GM21423 (cell line): ENCODE data around the gene ARHGEF10L.

ENCODE experiments used
- ATAC-seq: cut with Tn5 transposase; IDR thresholded peaks from one replicate; pipeline ENCODE4 v1.9.1; 2021; ENCODE audit warnings: mild to moderate bottlenecking, moderate library complexity; ENCODE audit not compliant: unreplicated experiment

ARHGEF10L gene

DNA sequence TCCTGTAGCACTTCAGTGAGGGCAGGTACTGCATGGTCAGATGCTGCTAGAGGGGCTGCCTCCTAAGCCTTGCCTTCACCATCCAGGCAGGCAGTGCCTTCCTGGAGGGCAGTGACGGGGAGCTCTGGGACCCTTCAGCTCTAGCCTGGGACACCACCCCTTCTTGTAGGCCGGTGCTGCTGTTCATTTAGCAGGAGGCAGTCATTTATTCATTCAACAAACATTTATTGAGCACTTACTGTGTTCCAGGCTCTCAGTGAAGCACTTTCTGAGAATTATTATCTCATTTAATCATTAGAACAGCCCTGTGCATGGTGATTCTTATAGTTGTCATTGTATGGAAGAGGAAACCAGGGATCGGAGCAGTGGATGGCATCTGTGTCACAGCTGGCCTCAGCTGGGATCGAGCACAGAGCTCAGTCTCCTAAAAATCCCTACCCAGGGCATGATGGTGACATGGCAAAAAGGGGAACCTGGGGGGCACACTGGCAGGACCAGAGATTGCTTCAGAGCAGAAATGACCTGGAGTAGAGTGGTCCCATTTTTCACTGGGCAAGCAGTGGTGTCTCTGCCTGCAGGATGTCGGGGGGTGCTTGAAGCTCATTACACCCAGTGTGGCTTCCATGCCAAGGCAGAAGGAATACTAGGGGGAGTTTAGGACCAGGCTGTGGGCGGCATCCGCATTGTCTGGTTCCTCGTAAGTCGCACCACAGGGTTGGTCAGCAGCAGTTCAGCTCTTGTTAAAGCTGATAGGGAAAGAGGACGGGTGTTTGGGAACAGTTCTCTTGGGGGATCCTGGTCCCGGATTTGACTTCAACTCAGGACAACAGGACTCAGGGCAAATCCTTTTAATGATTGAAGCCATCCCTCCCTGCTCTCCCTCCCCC lies 28.8 kb downstream of the ARHGEF10L start:
- ATAC-seq: no peak

DNA sequence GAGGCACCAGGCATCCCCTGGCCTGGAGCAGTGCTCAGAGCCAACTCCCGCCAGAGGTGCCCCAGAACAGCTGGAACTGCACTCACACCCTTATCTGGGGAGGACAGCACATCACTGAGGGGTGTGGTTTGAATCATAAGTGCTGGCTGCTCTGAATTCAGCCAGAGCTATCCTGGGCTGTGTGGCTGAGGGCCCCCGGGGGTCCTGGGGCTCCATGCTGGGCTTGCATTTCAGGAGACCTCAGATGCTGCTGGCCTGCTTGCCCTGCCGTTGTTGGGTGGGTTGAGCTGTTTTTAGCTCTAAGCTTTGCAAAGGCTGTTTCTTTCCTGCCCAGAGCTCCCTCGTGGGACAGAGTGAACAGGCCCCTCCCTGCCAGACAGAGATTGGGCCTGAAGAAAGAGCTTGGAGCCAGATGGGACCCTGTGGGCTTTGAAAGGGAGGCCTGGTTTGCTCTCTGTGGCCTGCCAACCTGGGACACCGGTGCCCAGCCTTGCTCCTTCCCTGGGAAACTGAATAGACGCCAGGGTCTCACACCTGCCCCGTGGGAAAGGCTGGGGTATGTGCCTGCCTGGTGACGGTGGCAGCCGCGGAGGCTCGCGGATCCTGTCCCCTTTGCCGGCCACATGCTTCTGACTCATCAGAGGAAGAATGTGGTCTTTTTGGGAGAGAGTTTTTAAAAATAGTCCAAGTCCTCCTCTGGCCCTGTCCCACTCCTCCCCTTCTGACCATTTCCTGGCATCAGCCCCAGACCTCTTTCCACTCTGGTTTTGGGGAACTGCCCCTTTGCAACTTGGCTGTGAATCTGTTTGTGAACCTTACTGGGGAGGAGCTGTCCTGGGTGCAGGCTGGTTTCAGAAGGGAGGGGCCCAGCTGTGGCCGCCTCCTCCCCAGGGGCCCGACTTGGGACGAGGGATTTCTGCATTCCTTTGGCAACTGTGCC lies 30.0 kb downstream of the ARHGEF10L start:
- ATAC-seq: no peak

DNA sequence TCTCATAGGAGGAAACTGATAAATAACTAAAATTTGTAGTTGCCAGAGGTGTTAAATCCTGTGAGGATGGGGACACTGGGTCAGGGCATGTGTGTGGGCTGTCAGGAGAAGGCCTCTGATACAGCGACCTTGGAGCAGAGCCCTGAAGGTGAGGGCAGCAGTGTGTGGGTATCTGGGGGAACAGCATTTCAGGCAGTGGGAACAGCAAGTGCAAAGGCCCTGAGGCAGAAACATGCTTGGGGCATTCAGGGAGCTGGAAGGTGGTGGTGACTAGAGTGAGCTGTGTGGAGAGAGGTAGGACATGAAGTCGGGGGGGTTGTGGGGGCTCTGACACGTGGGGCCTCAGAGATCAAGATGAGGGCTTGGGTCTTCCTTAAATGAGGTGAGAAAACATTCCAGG lies 30.7 kb downstream of the ARHGEF10L start:
- no peak for ATAC-seq

DNA sequence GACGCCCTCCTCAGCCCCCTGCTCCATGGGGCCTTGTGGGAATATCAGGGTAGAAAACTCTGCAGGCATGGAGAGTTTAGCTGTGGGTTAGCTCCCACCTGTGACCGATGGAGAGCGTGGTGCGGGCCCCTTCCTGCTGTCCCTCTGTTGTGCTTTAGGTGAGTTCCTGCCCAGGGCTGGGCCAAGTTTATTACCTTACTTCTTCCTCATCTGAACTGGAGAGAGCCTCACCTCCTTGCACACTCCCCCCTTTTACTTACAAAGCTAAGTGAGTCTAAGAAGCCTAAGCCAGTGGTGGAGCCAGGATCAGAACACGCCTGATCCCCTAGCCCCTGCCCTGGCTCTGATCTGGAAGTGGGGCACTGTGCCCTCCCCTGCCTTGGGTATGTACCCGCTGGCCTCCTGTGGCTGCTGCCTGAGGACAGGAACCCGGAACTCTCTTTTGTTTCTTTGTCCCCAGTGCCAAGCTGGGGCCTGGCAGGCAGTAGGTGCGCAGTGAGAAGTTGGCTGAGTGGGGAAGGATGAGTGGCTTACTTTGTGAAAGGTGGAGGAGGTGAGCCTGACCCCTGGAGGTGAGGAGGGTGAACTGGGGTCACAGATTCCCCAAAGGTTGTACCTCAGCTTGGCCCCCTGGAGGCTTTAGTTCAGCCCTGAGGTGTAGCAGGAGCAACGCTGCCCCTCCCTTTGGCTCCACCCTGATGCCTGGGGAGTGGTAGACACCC lies 32.9 kb downstream of the ARHGEF10L start:
- no peak for ATAC-seq

DNA sequence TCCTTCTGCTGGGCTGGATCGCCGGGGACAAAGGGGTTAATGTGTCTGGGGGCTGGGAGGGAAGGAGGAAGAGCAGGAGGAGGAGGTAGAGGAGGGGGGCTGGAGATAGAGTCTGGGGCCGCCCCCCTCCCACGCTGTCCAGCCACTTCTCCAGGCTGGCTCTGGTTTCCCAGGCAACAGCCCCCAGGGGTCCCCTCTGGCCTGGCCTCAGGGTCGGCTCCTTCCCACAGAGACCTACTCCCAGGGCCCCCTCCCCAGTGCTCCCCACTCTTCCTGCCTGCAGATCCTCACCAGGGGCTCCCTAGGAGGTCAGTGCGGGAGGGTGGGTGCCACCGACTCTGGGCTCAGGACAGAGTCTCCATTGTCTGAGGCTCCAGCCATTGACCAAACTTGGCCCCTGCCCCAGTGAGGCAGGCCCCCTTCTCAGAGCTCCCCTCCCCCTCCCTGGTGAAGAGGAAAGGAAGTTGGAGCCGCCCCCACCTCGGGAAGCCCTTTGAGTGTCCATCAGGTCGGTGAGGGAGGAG lies 34.1 kb downstream of the ARHGEF10L start:
- ATAC-seq: no peak

DNA sequence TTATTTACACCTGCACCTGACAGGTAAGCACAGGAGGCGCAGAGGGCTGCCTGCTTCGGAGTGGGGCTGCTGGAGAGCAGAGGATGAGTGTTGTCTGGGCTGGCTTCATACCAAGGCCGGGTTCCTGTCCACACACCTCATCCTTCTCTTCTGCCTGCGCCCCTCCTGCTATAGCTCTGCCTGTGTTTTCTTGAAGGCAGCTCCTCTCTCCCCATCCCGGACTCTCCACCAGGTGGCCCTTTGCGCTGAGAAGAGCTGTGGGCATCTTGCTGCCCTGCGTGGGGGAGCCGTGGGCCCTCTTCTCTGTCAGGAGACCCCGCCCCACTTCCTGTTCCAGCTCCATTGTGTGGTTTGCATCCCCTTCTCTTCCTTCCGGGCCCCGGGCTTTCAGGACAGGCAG lies 35.0 kb downstream of the ARHGEF10L start:
- ATAC-seq: no peak

DNA sequence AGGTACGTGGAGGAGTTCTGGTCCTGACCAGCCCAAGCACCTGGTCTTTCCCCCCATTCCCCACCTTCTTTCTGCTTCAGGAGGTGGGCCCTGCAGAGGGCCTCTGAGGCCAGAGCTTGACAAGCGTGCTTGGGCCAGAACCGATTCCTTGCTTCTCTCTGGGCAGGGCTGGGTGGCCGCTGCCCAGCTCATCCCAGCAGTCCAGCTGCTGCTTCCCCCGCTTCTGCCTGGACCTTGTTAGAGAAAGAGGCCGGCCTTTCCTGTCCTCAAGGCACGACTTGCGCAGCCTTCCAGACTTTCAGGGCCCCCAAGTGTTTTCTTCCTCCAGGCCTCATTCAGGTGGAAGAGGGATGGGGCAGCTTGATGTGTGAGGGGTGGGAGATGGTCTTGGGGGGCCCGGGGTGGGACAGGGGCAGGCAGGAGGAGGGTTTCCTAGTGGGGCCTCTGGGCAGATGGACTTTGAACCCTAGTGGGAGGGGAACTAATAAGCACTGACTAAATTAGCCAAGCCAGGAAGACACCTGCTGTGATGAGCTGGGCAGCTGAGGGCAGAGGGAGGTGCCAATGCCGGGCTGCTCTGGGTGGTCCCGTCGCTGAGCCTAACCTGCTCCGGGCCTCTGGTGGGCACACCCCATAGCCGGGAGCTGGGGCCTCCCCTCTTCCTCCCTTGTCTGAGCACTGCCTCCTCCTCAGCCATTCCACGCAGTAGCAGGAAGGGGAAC lies 36.5 kb downstream of the ARHGEF10L start:
- no peak for ATAC-seq

DNA sequence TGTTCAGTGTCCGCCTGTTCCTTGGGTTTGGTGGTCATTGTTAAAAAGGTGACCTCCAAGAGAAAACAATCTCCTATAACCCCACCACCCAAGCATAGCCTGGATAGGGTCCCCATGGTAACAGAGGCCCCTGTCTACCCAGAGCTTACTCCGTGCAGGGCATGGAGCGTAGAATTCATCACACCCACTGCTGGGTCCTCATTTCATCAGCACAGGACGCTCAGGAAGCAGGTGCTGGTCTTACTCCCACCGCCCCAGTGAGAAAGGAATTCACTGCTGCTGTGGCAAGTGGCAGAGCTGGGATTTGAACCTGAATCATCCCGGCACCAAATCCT lies 37.0 kb downstream of the ARHGEF10L start:
- no peak for ATAC-seq

DNA sequence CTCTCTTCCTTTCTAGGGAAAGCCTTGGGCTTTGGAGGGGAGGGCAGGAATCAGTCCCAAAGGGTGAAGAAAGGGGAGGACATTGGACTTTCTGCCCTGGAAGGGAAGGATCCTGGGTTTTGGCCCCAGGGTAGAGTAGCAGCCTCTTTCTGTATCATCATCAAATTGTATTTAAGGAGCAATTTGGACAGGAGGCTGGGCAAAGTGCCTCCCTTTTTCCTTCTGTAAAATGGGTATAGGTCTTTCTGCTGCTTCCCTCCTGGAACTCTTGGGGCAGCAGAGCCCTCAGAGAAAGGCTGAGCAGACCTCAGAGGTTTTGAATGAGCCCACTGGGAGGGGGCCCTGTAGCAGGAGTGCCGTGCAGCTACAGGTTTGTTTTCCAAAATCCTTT lies 38.4 kb downstream of the ARHGEF10L start:
- no peak for ATAC-seq

DNA sequence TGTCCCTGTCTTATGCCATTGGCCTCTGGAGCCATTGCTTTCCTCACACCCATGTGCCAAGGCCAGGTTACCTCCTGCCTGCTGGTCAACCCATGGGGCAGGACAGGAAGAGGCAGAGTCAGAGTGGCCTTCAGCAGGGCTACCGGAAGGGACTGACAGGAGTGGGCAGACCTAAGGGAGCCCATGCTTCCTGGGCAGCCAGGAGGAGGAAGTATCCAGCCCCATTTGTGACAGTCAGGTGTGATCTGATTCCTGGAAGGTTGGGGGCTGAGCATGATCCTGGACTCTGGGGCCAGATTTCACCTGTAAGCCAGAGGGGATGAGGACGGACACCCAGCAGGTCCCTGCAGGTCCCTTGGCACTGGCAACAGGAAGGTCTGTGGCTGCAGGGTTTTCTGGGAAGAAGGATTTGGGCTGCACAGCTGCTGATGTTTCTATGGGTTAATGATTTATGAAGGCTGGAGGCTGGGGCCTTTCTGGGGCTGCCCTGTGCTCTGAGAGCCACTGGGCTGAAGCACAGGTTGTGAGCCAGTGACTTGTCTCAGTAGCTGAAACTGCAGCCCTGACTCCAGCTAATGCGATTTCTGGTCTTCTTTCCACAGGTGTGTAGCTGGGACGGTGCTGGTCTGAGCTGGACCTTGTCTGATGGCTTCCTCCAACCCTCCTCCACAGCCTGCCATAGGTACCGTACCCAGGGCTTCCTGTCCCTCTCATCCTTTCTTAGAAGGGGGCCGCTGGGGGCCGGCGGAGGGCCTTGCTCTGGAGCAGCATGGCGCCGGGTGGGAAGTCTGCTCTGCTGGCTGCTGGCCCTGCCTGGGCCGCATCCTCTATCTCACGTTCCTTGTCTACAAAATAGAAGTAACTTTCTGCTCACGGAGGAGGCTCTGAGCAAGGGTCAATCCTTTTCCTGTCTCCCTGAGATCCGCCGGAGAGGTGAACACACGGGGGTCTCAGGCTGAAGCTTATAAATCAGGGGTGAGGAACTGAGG lies 40.7 kb downstream of the ARHGEF10L start:
- no peak for ATAC-seq

DNA sequence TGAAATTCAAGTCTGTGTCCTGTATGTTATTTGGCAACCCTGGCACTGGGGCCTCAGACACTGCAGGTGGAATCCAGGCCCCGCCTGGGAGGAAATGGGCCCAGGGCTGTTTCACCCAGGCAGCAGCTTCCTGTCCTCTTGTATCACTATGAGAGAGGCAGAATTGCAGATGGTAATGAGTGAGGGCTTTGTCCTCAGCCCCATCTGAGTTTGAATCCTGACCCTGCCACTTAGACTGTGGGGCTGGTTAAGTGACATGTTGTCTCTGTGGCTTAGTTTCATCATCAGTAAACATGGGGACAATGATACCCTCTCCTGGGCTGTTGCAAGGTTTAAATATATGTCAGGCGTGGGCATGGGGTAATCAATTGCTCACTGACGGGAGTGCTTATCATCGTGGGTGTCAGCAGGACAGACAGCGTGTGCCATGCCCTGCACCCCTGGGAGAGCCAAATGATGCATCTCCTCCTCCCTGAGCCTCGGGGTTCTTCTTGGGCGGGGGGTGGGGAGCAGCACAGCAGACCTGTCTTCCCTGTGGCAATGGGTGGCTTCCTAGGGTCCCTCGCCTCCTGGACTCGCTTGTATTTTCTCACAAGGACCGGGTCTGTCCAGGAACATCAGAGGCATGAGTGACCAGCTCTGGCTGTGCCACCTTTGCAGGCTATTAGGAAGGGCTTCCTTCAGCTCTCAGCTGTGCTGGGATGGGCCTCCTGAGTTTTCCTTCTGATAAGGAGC lies 42.1 kb downstream of the ARHGEF10L start:
- no peak for ATAC-seq

DNA sequence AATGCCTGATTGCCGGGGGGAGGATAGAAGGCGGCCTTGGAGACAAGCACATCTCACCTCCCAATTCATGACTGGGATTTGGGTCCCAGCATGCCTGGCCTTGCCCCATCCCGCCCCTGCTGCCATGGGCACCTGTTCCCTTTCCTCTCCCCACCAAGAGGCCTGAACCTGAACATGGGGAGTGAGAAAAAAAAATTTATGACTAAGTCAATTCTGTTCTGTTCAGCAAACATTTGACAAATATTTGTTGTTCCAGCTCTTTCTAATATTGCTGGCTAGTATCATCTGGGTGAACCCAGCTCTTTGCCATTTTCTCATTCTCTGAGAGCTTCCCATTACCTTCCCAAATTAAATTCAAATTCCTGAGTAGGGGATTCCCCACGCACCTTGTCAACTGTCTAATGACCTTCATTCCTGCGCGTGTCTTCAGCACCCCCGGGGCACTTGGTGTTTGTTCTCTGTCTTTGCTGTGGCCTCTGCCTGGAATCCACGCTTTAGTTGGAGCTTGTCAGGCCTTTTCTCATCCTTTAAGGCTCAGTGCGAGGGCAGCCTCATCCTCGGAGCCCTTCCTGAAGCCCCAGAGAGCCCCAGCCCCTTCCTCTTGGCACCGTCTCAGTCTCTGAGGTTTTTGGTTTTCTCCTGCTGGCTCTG lies 42.8 kb downstream of the ARHGEF10L start:
- ATAC-seq: no peak

DNA sequence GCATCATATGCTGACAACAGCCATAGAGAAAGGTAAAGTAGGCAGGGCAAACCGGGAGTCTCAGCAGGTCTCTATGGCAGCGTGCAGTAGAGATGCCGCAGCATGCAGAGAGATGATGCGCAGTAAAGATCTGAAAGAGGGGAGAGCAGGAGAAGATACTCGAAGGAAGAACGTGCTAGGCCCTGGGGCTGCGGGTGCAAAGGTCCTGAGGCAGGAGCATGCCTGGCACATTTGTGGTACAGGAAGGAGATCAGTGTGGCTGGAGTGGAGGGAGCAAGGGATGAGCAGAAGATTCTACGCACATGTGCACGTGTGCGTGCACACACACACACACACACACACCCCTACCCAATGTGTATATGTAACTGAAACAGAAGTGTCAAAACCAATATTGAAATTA lies 45.0 kb downstream of the ARHGEF10L start:
- ATAC-seq: no peak

DNA sequence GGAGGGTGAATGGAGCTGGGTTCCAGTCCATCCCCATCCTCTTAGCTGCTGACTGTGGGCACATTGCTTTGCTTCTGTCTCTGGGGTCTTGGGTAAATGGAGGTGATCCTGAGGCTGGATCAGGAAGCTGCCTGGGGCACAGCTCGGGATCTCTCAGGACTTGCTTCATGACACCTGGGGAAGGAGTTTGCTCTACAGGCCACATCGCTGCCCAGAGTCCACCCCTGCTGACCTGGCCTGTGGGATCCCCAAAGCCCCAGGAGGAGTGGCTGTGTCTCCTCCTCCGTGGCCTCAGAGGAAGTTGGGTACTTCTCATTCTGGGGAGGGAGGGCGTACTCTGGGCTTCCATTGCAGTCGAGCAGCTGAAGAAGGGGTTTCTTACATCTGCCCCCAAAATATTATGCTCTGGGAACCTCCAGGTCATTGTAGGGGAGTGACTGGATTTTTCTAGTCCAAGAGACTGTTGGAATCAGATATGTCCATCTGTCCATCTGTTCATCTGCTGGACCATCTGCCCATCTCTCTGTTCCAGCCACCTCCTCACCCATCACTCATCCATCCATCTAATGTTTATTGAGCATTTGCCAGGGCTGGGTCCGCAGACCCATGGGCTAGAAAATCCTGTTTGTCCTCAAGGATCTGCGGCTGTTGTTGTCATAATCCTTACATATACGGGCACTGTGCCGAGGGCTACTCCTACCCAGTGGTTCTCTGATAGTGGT lies 45.9 kb downstream of the ARHGEF10L start:
- ATAC-seq: no peak

DNA sequence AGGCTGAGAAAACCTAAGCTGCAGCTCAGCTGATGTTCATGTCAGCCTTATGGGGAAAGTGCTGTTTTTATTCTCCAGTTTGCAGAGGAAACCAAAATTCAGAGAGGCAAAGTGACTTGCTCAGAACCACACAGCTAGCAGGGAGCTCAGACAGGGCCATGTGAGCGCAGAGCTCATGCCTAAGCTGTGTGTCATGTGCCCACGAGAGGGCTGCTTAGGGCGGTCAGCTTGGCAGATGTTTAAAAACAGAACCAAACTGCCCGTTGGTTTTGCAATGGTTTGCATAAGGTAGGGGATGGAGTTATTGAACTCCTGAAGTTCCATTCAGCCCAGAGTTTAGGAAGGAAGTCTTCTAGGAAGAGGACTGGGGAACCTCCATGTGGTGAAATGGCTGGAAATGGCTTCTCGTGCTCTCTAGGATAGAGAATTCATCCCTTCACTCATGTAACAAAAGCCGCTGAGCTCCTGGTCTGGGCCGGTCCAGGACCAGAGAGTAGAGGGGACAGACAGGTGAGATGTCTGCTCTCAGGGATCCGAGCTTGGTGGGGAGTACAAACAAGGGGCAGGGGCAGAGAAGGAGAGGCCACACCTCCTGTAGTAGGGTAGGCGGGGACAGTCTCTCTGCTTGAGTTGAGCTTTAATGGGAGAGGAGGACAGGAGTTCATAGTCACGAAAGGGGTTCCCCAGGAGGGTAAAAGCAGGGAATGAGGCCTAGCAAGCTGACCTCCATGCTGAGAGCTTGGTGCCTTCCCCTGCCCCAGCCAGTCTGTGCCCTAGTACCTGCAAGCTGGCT lies 46.9 kb downstream of the ARHGEF10L start:
- no peak for ATAC-seq

DNA sequence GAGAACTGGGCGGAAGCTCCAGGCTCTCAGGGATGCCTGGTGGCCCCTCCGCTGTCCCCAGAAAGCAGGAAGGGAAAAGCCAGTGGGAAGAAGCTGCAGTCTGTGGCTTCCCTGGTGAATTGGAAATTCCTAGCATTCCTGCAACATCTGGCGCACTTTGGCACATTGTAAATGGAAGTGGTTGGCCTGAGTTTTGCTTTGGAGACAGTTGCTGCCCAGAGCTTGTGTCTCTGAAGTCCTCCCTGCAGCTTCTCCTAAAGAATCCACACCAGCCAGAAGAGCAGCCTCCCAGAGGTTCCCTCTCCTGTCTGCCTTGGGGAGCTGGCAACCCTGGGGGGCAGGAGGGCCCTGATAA lies 48.2 kb downstream of the ARHGEF10L start:
- ATAC-seq: no peak
